Transverse colon (tissue), 4 donors: ENCODE results near the gene TMEM114. TPM values are rescaled to one million over a fixed set of nuclear protein-coding genes. Genes with fewer than 3 reads are reported as not detected.

Experiments
- DNase-seq: peaks from one replicate; pipeline ENCODE4 v3.0.0-alpha.2; 2019
- H3K27ac ChIP-seq, 4 donors: fragments of 200-600 bp; sonication (generic); 2 replicates each; pipeline ENCODE4 v1.5.1; 2016 to 2018; ENCODE audit warnings: inconsistent platforms in 4 of 4
- H3K27me3 ChIP-seq: fragments of 200-600 bp; sonication (generic); 2 replicates; pipeline ENCODE4 v1.5.1; 2017; ENCODE audit warnings: inconsistent platforms
- H3K36me3 ChIP-seq, 4 donors: fragments of 200-600 bp; sonication (generic); 2 replicates each; pipeline ENCODE4 v1.5.1; 2017 to 2019; ENCODE audit warnings: inconsistent platforms in 4 of 4
- H3K4me1 ChIP-seq, 4 donors: fragments of 200-600 bp; sonication (generic); 2 replicates each; pipeline ENCODE4 v1.5.1; 2017 to 2020; ENCODE audit warnings: inconsistent platforms in 4 of 4
- H3K4me3 ChIP-seq, 4 donors: fragments of 200-600 bp; sonication (generic); 1 replicate in 1 of 4; 2 replicates in 3 of 4; pipeline versions ENCODE4 v1.5.1 to v1.6.1; 2017 to 2019; ENCODE audit warnings: inconsistent platforms in 4 of 4
- H3K9me3 ChIP-seq, 2 donors: fragments of 200-600 bp; sonication (generic); 2 replicates each; pipeline ENCODE4 v1.5.1; 2017 to 2019; ENCODE audit warnings: inconsistent platforms in 2 of 2
- EP300 ChIP-seq: sonication (generic); formaldehyde crosslinking; IDR thresholded peaks from one replicate; pipeline ENCODE4 v1.6.1; 2017; ENCODE audit warnings: antibody characterized with exemption, low read depth
- POLR2A ChIP-seq: fragments of 450-650 bp; IDR thresholded peaks from one replicate; pipeline ENCODE4 v1.6.1; 2016; ENCODE audit warnings: antibody characterized with exemption, mild to moderate bottlenecking, moderate library complexity
- POLR2AphosphoS5 ChIP-seq, 3 donors: sonication (generic); formaldehyde crosslinking; IDR thresholded peaks; one replicate each; pipeline ENCODE4 v1.6.1; 2016; ENCODE audit warnings: antibody characterized with exemption in 3 of 3
- WGBS, 2 donors: methylation state at CpG; one replicate each; pipeline ENCODE4 v1.1.5; 2018; ENCODE audit warnings: low coverage in 1 of 2; 5-methylcytosine and 5-hydroxymethylcytosine counted together
- in situ Hi-C, 4 donors: fragments of 200-750 bp; cut with MboI; loops; one replicate each; pipeline versions ENCODE4 v1.15.0 to v1.15.1; 2017; ENCODE audit warnings: low sequenced_read_pairs in 3 of 4, low pct_ligation_motif_present in 1 of 4, low pct_unique_long_range_greater_than_20kb in 1 of 4
- intact Hi-C: fragments of 100-400 bp; cut with DNase I; formaldehyde crosslinking; loops from one replicate; pipeline ENCODE4 v1.15.1; 2023; ENCODE audit warnings: low total_unique reads
- total RNA-seq, 4 donors: library from RNA; depleted of rRNA; stranded (reverse); fragments of >200 nt; gene quantifications; one replicate each; pipeline ENCODE4 v1.1.0, GENCODE V29; 2016
- TF ChIP-seq, protein P1 (sequence below), 5 experiments: fragments of 200-600 bp in 3 of 5; fragments of 450-650 bp in 2 of 5; sonication (generic) in 3 of 5; IDR thresholded peaks; 1 replicate in 2 of 5; 2 replicates in 3 of 5; pipeline ENCODE4 v1.5.1; 2016 to 2017; ENCODE audit warnings: antibody characterized with exemption in 5 of 5, inconsistent platforms in 3 of 5, mild to moderate bottlenecking in 2 of 5, moderate library complexity in 1 of 5

The TMEM114 gene
- total RNA-seq, result not detected

DNA sequence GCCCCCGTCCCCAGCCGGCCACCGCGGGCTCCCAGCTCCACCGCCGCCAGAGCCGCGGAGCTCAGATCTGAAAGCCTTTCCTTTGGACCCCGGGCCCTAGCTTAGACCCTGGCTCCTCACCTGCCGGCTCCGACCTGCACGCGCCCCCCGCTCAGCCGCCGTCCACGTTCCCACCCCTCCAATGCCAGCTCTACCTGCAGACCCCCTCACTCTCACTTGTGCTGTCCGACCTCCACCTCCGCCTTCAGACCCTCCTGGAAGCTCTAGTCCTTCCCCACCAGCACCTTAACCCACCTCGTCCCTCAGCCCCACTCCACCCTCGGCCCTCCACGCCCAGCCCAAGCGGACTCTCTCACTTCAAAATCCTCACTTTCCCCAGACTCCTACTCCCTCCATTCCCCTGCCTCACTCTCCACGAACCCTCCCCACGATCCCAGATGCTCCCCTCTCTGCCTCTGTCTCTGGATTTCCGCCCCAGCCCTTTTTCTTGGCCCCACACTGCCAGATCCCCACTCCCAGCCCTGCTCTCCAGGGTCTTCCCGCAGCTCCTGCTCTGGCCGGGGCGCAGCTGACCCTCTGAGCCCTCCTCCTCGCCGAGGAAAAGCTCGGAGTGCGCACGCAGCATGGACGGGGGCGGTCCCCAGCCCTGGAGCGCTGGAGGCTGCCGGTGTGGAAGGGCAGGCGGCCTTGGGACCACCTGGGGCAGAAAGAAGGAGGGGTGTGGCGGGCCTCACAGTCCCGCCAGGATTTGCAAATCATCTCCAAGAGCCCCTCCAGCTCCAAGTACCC, at the start of gene TMEM114:
TMEM114 (minus strand) TSS at position 612 of the 789 bp plus-strand sequence. CDS start 673 bp downstream, outside the sequence.
- H3K27me3 ChIP-seq, result peaks cover 53% of the 10 kb centered on the region

DNA sequence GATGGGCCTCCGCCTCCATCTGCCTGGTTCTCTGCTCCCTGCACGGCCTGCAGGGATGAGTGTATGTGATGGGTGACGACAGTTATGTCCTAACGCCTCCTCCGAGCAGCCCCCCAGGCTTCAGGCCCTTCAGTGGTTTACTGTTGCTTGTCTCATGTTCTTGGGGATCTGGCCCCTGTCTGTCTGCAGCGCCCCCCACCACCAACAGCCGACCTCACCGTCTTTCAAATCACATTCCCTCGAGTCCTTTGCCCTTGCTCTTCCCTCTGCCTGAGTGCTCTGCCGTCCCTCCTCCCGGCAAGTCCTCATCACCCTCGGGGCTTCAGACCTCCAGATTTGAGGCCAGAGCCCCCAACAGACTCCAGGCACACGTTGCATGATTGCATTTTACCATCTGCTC, 49.4 kb upstream of the TMEM114 start:
- 84 to 91% methylated on average over 4 to 11 of the region's 13 CpGs for WGBS, 2 donors
- TF ChIP-seq POLR2A (no peak), POLR2AphosphoS5 (IDR thresholded peaks at IDR 0.05) (no peak), EP300 (no peak)
- TF ChIP-seq, protein P1, sequence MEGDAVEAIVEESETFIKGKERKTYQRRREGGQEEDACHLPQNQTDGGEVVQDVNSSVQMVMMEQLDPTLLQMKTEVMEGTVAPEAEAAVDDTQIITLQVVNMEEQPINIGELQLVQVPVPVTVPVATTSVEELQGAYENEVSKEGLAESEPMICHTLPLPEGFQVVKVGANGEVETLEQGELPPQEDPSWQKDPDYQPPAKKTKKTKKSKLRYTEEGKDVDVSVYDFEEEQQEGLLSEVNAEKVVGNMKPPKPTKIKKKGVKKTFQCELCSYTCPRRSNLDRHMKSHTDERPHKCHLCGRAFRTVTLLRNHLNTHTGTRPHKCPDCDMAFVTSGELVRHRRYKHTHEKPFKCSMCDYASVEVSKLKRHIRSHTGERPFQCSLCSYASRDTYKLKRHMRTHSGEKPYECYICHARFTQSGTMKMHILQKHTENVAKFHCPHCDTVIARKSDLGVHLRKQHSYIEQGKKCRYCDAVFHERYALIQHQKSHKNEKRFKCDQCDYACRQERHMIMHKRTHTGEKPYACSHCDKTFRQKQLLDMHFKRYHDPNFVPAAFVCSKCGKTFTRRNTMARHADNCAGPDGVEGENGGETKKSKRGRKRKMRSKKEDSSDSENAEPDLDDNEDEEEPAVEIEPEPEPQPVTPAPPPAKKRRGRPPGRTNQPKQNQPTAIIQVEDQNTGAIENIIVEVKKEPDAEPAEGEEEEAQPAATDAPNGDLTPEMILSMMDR (IDR thresholded peaks at IDR 0.05), result no peak
- no peak overlapping the region for H3K27ac ChIP-seq
- no peaks in the 10 kb centered on the region for H3K9me3 ChIP-seq
- no peaks in the 10 kb centered on the region for H3K27me3 ChIP-seq
- in situ Hi-C loops (no loop called here), intact Hi-C loops (no loop called here)
- DNase-seq, result no peak
- H3K4me1 ChIP-seq, result no peaks in the 10 kb centered on the region
- H3K4me3 ChIP-seq, result no peak overlapping the region
- H3K36me3 ChIP-seq, result peaks cover 0 to 77% (median 27%) of the 10 kb centered on the region in 4 donors

More for the DNA sequence above, at the start of gene TMEM114:
- Histone ChIP-seq H3K4me1 (peaks cover 0 to 15% (median 10%) of the 10 kb centered on the region in 4 donors), H3K4me3 (peak within 1 kb of the TSS in 1 of 4 donors; percentile 22), H3K9me3 (no peaks in the 10 kb centered on the region), H3K27ac (no peak within 1 kb of the TSS), H3K36me3 (no peaks in the 10 kb centered on the region)
- 4 to 15% methylated on average over 7 to 34 of the region's 41 CpGs for WGBS, 2 donors
- no peak for DNase-seq
- intact Hi-C loops (no loop called here), in situ Hi-C loops (no loop called here)
- no peak for TF ChIP-seq EP300

GRCh38 chr16:8634991-8635736, 44.9 kb upstream of the TMEM114 start:
- 58 to 87% methylated on average over 2 to 18 of the region's 18 CpGs for WGBS, 2 donors
- no peak for TF ChIP-seq EP300
- TF ChIP-seq, protein P1 (IDR thresholded peaks at IDR 0.05), result peak; percentile 16 to 45 (median 35)
- Histone ChIP-seq H3K27ac (no peak overlapping the region), H3K36me3 (peaks cover 0 to 53% (median 21%) of the 10 kb centered on the region in 4 donors), H3K4me1 (no peaks in the 10 kb centered on the region), H3K4me3 (no peak overlapping the region), H3K27me3 (no peaks in the 10 kb centered on the region), H3K9me3 (no peaks in the 10 kb centered on the region)
- DNase-seq, result no peak
- intact Hi-C loops (no loop called here), in situ Hi-C loops (no loop called here)

DNA sequence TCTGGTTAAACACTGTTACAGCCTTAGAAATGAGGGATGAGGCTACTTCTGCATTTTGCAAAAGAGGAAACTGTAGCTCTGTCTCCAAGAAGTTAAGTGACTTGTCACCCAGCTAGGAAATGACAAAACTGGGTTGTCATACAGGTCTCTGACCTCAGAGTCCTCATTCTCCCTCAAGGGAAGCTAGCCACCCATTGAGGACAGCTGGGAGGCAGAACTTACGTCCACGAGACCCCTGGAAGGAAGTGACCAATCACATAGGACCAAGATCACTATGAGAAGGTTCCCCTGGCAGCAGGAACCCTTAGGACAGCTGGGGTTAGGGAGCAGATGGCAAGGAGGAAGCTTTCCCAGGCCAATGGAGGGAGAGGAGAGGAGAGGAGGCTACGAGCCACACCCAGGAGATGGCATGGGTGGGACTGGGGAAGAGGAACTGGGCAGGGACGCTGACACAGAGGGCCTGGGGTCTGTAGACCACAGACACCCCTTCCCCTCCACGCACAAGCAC, 42.4 kb upstream of the TMEM114 start:
- intact Hi-C loops (no loop called here), in situ Hi-C loops (no loop called here)
- Histone ChIP-seq H3K4me3 (no peak overlapping the region), H3K27me3 (no peaks in the 10 kb centered on the region), H3K36me3 (peaks cover 0 to 55% (median 23%) of the 10 kb centered on the region in 4 donors), H3K4me1 (no peaks in the 10 kb centered on the region), H3K27ac (peak overlapping the region in 3 of 4 donors; percentile 21 to 54 (median 39)), H3K9me3 (no peaks in the 10 kb centered on the region)
- no peak for TF ChIP-seq POLR2AphosphoS5 (IDR thresholded peaks at IDR 0.05)
- TF ChIP-seq POLR2A, result no peak
- no peak for TF ChIP-seq EP300
- TF ChIP-seq, protein P1 (IDR thresholded peaks at IDR 0.05), result no peak
- WGBS, 2 donors, result 78 to 89% methylated on average over 4 to 5 of the region's 5 CpGs
- DNase-seq, result peak; percentile 15
